Kidney (tissue), 14 donors: ENCODE data around the gene FXYD4. TPM values are rescaled to one million over a fixed set of nuclear protein-coding genes. Genes with fewer than 3 reads are reported as not detected.
A peak's percentile ranks its signal among the peaks of the same experiment; 100 is the strongest.

ENCODE experiments used
- DNase-seq, 5 donors: peaks; one replicate each; pipeline ENCODE4 v3.0.0-alpha.2; 2013 to 2020
- FAIRE-seq: peaks from 2 replicates; lab custom pipeline; 2012; peaks lifted over from hg19 to GRCh38; lab: Jason Lieb, UNC
- H3K27ac ChIP-seq, 2 donors: one replicate each; pipeline ENCODE4 v1.7.0; 2013; ENCODE audit warnings: low read depth in 2 of 2, low read length in 2 of 2, inconsistent platforms in 1 of 2
- H3K27me3 ChIP-seq: one replicate; pipeline ENCODE4 v1.7.1; 2013; ENCODE audit warnings: low read length, inconsistent platforms; ENCODE audit not compliant: control insufficient read depth, insufficient read depth
- H3K36me3 ChIP-seq, 3 donors: one replicate each; pipeline versions ENCODE4 v1.7.0 to v1.7.1; 2013; ENCODE audit warnings: low read length in 3 of 3, control low read depth in 1 of 3, inconsistent platforms in 1 of 3; ENCODE audit not compliant: insufficient read depth in 3 of 3, control insufficient read depth in 2 of 3
- H3K4me1 ChIP-seq, 3 donors: one replicate each; pipeline versions ENCODE4 v1.7.0 to v1.7.1; 2013; ENCODE audit warnings: low read length in 3 of 3, inconsistent platforms in 1 of 3, low read depth in 1 of 3; ENCODE audit not compliant: control insufficient read depth in 2 of 3, insufficient read depth in 2 of 3
- H3K4me3 ChIP-seq, 3 donors: one replicate each; pipeline versions ENCODE4 v1.7.0 to v1.8.1; 2013; ENCODE audit warnings: low read length in 3 of 3, control low read depth in 1 of 3, inconsistent platforms in 1 of 3
- H3K9ac ChIP-seq, 3 donors: one replicate each; pipeline versions ENCODE4 v1.7.0 to v1.7.1; 2013; ENCODE audit warnings: low read length in 3 of 3, control low read depth in 1 of 3, inconsistent platforms in 1 of 3
- H3K9me3 ChIP-seq, 3 donors: one replicate each; pipeline versions ENCODE4 v1.7.0 to v1.7.1; 2013; ENCODE audit warnings: low read length in 3 of 3, control low read depth in 1 of 3, inconsistent platforms in 1 of 3; ENCODE audit not compliant: control insufficient read depth in 2 of 3, insufficient read depth in 1 of 3
- intact Hi-C: fragments of 100-400 bp; cut with DNase I; formaldehyde crosslinking; loops from one replicate; pipeline ENCODE4 v1.11.1; 2022
- polyA plus RNA-seq: library from polyadenylated mRNA; stranded (reverse); fragments of 350-450 nt; fragmentation: Illumina TruSeq; extraction: RNeasy Lipid Tissue Mini Kit (QIAGEN cat#74804); gene quantifications from one replicate; pipeline ENCODE4 v1.2.3, GENCODE V29; 2014; ENCODE audit warnings: low read depth, low replicate concordance; ENCODE audit not compliant: insufficient read depth
- total RNA-seq: library from RNA; stranded (reverse); fragmentation: NEBNext Ultra II Directional; extraction: Animal tissue kit (Norgen Biotek cat#: 25700); gene quantifications from one replicate; pipeline ENCODE4 v1.2.1, GENCODE V29; 2021
- TF ChIP-seq, protein P1 (sequence below): IDR thresholded peaks from 3 replicates; pipeline ENCODE4 v1.5.1; 2012; ENCODE audit warnings: mild to moderate bottlenecking, moderate library complexity, borderline replicate concordance; ENCODE audit not compliant: insufficient read depth; ENCODE audit errors: extremely low read depth
- donor health status: control.
- donor health status: control.
- donor health status: control.
- donor health status: control.
- donor health status: control.
- donor health status: DM: yes; HTN: yes; CAD: no.
- donor health status: Normal renal cell carcinoma (clear cell type).

FXYD4 gene
- total and polyA plus RNA-seq, 2 donors from 2014 or later, result 109 to 392 TPM

DNA sequence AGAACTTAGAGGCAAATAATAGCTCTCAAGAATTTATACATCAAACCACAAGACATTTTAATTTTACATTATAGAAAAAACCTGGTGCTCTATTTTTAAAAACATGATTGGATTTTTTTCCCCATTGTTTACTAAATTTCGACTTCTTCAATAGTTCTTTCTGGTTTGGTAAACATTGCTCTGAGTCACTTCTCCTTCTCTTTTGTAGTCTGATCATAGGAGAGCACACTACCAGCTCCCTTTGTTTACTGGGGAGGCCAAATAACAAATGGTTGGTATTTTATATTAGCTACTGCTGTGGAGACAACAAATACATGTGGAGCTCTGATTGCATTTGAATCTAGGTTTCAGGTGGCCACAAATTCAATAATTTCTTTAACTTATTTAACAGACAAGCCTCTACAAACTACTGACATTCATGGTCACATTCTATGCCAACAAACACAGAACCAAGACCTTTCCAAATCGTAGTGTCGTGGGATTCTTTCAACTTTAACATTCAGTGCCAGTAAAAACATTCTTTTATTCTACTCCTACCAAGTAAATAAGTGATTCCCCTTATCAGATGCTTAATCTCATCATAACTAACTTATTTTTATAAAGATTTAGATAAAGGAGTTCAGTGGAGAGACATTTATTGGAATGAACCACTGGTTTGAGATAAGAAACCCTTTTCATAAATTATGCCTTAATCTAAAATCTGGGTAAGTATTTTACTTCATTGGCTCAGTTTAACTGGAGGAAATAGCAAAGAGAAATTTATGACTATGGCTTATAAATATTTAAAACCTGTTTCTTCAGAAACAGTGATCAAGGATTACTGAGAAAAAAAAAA, 17.7 kb upstream of the FXYD4 start:
- H3K27me3 ChIP-seq, result no peaks in the 10 kb centered on the region
- TF ChIP-seq, protein P1, sequence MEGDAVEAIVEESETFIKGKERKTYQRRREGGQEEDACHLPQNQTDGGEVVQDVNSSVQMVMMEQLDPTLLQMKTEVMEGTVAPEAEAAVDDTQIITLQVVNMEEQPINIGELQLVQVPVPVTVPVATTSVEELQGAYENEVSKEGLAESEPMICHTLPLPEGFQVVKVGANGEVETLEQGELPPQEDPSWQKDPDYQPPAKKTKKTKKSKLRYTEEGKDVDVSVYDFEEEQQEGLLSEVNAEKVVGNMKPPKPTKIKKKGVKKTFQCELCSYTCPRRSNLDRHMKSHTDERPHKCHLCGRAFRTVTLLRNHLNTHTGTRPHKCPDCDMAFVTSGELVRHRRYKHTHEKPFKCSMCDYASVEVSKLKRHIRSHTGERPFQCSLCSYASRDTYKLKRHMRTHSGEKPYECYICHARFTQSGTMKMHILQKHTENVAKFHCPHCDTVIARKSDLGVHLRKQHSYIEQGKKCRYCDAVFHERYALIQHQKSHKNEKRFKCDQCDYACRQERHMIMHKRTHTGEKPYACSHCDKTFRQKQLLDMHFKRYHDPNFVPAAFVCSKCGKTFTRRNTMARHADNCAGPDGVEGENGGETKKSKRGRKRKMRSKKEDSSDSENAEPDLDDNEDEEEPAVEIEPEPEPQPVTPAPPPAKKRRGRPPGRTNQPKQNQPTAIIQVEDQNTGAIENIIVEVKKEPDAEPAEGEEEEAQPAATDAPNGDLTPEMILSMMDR, result no peak
- DNase-seq (peak in 1 of 5 donors; percentile 16), FAIRE-seq (no peak)
- no peaks in the 10 kb centered on the region for H3K36me3 ChIP-seq
- intact Hi-C loops, result no loop called here
- H3K27ac ChIP-seq, result peak overlapping the region in 1 of 2 donors; percentile 53
- H3K4me1 ChIP-seq, result no peaks in the 10 kb centered on the region
- no peaks in the 10 kb centered on the region for H3K9me3 ChIP-seq
- H3K9ac ChIP-seq, result no peak overlapping the region
- H3K4me3 ChIP-seq, result no peak overlapping the region

- Histone ChIP-seq H3K27ac (peak overlapping the region in 1 of 2 donors; percentile 53), H3K4me1 (no peaks in the 10 kb centered on the region), H3K4me3 (no peak overlapping the region), H3K9ac (no peak overlapping the region), H3K36me3 (no peaks in the 10 kb centered on the region), H3K27me3 (no peaks in the 10 kb centered on the region), H3K9me3 (no peaks in the 10 kb centered on the region)
- TF ChIP-seq, protein P1, result no peak
- DNase-seq, result no peak
- intact Hi-C loops, result no loop called here
- no peak for FAIRE-seq
Measured at GRCh38 chr10:43354330-43354635, 17.2 kb upstream of the FXYD4 start.

DNA sequence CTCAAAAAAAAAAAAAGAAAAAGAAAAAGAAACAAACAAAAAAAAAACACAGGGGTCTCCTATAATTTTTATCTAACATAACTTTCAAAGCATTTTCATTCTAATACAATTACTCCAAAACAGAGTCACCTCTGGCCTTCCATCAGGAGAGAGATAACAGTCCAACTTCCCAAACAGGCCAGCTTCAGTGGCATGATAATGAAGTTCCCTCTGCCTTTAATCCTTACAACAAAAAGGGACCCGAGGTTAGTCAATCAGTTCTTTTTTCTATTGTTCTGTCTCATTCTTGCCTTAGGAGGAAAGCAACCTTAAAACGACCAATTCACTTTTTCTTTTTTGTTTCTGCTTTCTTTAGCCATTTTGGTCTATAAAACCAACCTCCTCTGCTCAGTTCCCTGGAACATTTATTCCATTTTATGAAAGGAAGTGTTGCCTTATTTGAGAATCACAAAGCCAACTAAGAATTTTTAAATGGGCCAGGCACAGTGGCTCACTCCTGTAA, 16.5 kb upstream of the FXYD4 start:
- H3K4me3 ChIP-seq, result no peak overlapping the region
- TF ChIP-seq, protein P1, result no peak
- FAIRE-seq, result no peak
- peak overlapping the region in 1 of 2 donors; percentile 14 for H3K27ac ChIP-seq
- H3K36me3 ChIP-seq, result no peaks in the 10 kb centered on the region
- DNase-seq, result no peak
- no peak overlapping the region for H3K9ac ChIP-seq
- H3K4me1 ChIP-seq, result no peaks in the 10 kb centered on the region
- no peaks in the 10 kb centered on the region for H3K27me3 ChIP-seq
- intact Hi-C loops, result no loop called here
- H3K9me3 ChIP-seq, result no peaks in the 10 kb centered on the region
